ENCODE measurements around the gene UNK.

The UNK gene

DNA sequence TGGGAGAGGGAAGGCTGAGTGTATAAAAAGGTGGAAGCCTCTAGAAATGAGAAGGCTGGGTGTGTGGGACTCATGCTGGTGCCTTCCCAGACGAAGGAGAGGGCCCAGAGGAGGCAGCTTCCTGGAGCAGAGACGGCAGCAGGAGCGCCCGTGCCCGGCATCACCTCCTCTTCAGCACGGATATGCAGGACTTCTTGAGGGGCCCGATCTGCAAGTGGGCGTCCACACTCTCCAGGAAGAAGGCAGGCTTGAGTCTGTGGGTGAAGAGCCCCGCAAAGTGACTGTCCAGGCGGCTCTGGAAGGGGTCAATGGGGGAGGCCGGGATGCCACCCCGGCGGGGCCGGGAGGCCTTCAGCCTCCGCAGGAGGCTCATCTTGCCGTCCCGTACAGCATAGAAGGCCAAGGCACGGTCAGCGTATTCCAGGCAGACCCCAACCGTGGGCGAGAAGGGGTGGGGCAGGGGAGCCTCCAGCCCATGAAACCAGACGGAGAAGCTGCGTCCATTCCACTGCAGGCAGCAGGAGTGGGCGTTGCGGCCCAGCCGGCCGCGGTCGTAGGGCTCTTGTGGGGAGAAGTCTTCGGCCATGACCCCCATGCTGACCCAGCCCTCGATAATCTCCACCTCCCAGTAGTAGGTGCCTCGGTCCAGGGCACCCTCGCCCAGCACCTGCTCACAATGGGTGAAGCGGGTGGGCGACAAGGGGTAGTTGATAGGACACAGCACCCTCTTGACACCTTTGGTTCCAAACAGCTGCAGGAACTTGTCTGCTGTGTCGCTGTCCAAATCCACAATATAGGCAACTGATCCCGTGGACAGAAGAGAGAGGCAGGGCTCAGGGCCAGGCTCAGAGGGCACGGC is 89.9 kb downstream of the UNK start:
- DNase-seq (ENCODE audit: low read depth), result no peak

All from stimulated activated CD8-positive, alpha-beta memory T cell treated with anti-CD3 and anti-CD28 coated beads, Interleukin-12 subunit alpha, Interleukin-12 subunit beta, amount 100 ng/mL, for 4 hours (primary cell).